B cell (primary cell): ENCODE results near the gene FBLN2. TPM values are rescaled to one million over a fixed set of nuclear protein-coding genes. Genes with fewer than 3 reads are reported as not detected.

Experiments
- ATAC-seq: fragments of 200-7000 bp; cut with Tn5 transposase; one replicate; pipeline ENCODE4 v1.10.0; 2021; ENCODE audit warnings: low read depth, mild to moderate bottlenecking, moderate number of reproducible peaks, moderate library complexity
- CTCF ChIA-PET: fragments of 350-600 bp; sonication (Branson Sonifier 250); formaldehyde crosslinking; loops from one replicate; lab custom pipeline; 2021; ENCODE audit warnings: antibody characterized with exemption, inconsistent platforms; lab: Charles Lee
- POLR2A ChIA-PET: fragments of 350-600 bp; sonication (Branson Sonifier 250); formaldehyde crosslinking; loops from one replicate; lab custom pipeline; 2021; ENCODE audit warnings: antibody characterized with exemption; lab: Charles Lee
- DNase-seq: peaks from one replicate; pipeline ENCODE4 v3.0.0; 2013
- H2AFZ ChIP-seq: 2 replicates; pipeline ENCODE4 v1.6.1; 2012; ENCODE audit warnings: mild to moderate bottlenecking, low read depth, low read length; ENCODE audit not compliant: insufficient read depth, poor library complexity, severe bottlenecking
- H3K27ac ChIP-seq, 2 donors: 1 replicate in 1 of 2; 2 replicates in 1 of 2; pipeline ENCODE4 v1.5.1; 2012 to 2013; ENCODE audit warnings: low read length in 2 of 2, mild to moderate bottlenecking in 2 of 2, moderate library complexity in 1 of 2
- H3K27me3 ChIP-seq, 4 experiments: fragments of 200-600 bp in 1 of 4; sonication (generic) in 1 of 4; replicated peaks in 1 of 4; 1 replicate in 2 of 4; 2 replicates in 2 of 4; pipeline versions ENCODE4 v1.6.1 to v1.7.0; 2013 to 2016; ENCODE audit warnings: low read length in 3 of 4, mild to moderate bottlenecking in 2 of 4, mixed read lengths in 1 of 4, moderate library complexity in 1 of 4; ENCODE audit not compliant: insufficient read depth in 4 of 4, control insufficient read depth in 3 of 4; ENCODE audit errors: control extremely low read depth in 1 of 4
- H3K36me3 ChIP-seq, 2 experiments: replicated peaks in 1 of 2; 1 replicate in 1 of 2; 2 replicates in 1 of 2; pipeline versions ENCODE4 v1.6.1 to v1.7.1; 2013; ENCODE audit warnings: low read length in 1 of 2; ENCODE audit not compliant: insufficient read depth in 2 of 2, control insufficient read depth in 1 of 2; ENCODE audit errors: control extremely low read depth in 1 of 2, extremely low read depth in 1 of 2
- H3K4me1 ChIP-seq, 2 donors: fragments of 200-600 bp in 1 of 2; sonication (generic) in 1 of 2; 1 replicate in 1 of 2; 2 replicates in 1 of 2; pipeline versions ENCODE4 v1.5.1 to v1.6.1; 2013 to 2017; ENCODE audit warnings: low read length in 2 of 2; ENCODE audit not compliant: control insufficient read depth in 2 of 2, insufficient read depth in 2 of 2
- H3K4me2 ChIP-seq: replicated peaks from 2 replicates; pipeline ENCODE3; 2012; ENCODE audit warnings: mild to moderate bottlenecking, low read depth, low read length; ENCODE audit not compliant: poor library complexity, severe bottlenecking
- H3K4me3 ChIP-seq, 5 experiments: fragments of 200-600 bp in 1 of 5; sonication (generic) in 1 of 5; 1 replicate in 3 of 5; 2 replicates in 2 of 5; pipeline versions ENCODE4 v1.5.1 to v1.7.0; 2011 to 2016; ENCODE audit warnings: low read length in 4 of 5, mild to moderate bottlenecking in 4 of 5, low read depth in 2 of 5, control low read depth in 1 of 5, moderate library complexity in 1 of 5; ENCODE audit not compliant: insufficient read depth in 1 of 5; ENCODE audit errors: control extremely low read depth in 1 of 5, extremely low read depth in 1 of 5
- H3K79me2 ChIP-seq: fragments of 200-600 bp; sonication (generic); one replicate; pipeline ENCODE4 v1.6.0; 2016; ENCODE audit warnings: low read length; ENCODE audit not compliant: control insufficient read depth, insufficient read depth
- H3K9ac ChIP-seq: fragments of 200-600 bp; sonication (generic); 2 replicates; pipeline ENCODE4 v1.6.1; 2017; ENCODE audit warnings: mild to moderate bottlenecking, low read length, moderate library complexity
- H3K9me3 ChIP-seq, 3 donors: one replicate each; pipeline versions ENCODE4 v1.6.1 to v1.7.1; 2013; ENCODE audit warnings: low read length in 2 of 3; ENCODE audit not compliant: control insufficient read depth in 2 of 3, insufficient read depth in 1 of 3; ENCODE audit errors: control extremely low read depth in 1 of 3
- H4K20me1 ChIP-seq: 2 replicates; pipeline ENCODE4 v1.6.0; 2012; ENCODE audit warnings: mild to moderate bottlenecking, low read length; ENCODE audit not compliant: insufficient read depth, control insufficient read depth, poor library complexity, severe bottlenecking
- H3K27ac Mint-ChIP-seq: one replicate; pipeline ENCODE4 v1.8.0; 2021; ENCODE audit warnings: mixed read lengths
- H3K27me3 Mint-ChIP-seq: one replicate; pipeline ENCODE4 v1.8.0; 2021; ENCODE audit warnings: mixed read lengths
- H3K4me1 Mint-ChIP-seq: one replicate; pipeline ENCODE4 v1.8.0; 2021; ENCODE audit warnings: mixed read lengths
- H3K4me3 Mint-ChIP-seq: one replicate; pipeline ENCODE4 v1.8.0; 2021; ENCODE audit warnings: mixed read lengths
- H3K9me3 Mint-ChIP-seq: one replicate; pipeline ENCODE4 v1.8.0; 2022; ENCODE audit warnings: mixed read lengths; ENCODE audit not compliant: insufficient read depth
- CTCF ChIP-seq: fragments of 200-600 bp; IDR thresholded peaks from one replicate; pipeline ENCODE4 v1.8.0; 2022; ENCODE audit warnings: antibody characterized with exemption, mild to moderate bottlenecking
- EZH2 ChIP-seq: IDR thresholded peaks from 2 replicates; pipeline ENCODE4 v1.6.1; 2012; ENCODE audit warnings: borderline replicate concordance, low read depth, mild to moderate bottlenecking, moderate library complexity, low read length; ENCODE audit not compliant: insufficient read depth, poor library complexity, severe bottlenecking
- WGBS: methylation state at CpG from one replicate; pipeline ENCODE4 v1.1.5; 2013; ENCODE audit warnings: missing lambda C conversion rate; ENCODE audit not compliant: insufficient coverage; 5-methylcytosine and 5-hydroxymethylcytosine counted together
- intact Hi-C: fragments of 100-400 bp; cut with micrococcal nuclease; formaldehyde crosslinking; loops from one replicate; pipeline ENCODE4 v1.10.0; 2022
- polyA plus RNA-seq: library from polyadenylated mRNA; depleted of rRNA; stranded (reverse); fragments of >200 nt; gene quantifications from 2 replicates; pipeline ENCODE4 v1.2.3, GENCODE V29; 2012
- total RNA-seq, 2 donors: library from RNA; stranded (reverse); fragments of 120-200 nt in 1 of 2; gene quantifications; 1 replicate in 1 of 2; 2 replicates in 1 of 2; pipeline versions ENCODE4 v1.2.3 to v1.2.4, GENCODE V29; 2013 to 2022

Gene FBLN2
- total and polyA plus RNA-seq, 2 donors (not counting 1 experiment from before 2014, with no cell fraction given) = 3.6 to 8.2 TPM

GRCh38 chr3:13598926-13599886 lies 50.3 kb downstream of the FBLN2 start:
- Histone ChIP-seq H2AFZ (no peak overlapping the region), H3K9ac (no peak overlapping the region), H3K4me3 (no peak overlapping the region), H3K9me3 (no peaks in the 10 kb centered on the region), H3K4me1 (no peaks in the 10 kb centered on the region), H4K20me1 (no peaks in the 10 kb centered on the region), H3K27me3 (no peaks in the 10 kb centered on the region), H3K36me3 (no peaks in the 10 kb centered on the region), H3K79me2 (no peaks in the 10 kb centered on the region), H3K4me2 (no peak overlapping the region), H3K27ac (no peak overlapping the region)
- Mint-ChIP-seq H3K27me3 (peaks cover 10% of the 10 kb centered on the region), H3K9me3 (no peaks in the 10 kb centered on the region), H3K4me3 (no peak overlapping the region), H3K4me1 (no peaks in the 10 kb centered on the region), H3K27ac (no peak overlapping the region)
- ChIA-PET CTCF (no interaction called here), POLR2A (interaction anchor here (0.6 kb wide), 1 partner anchor 128 kb away, joined by 3 read pairs; no protein-coding TSS in a partner anchor)
- TF ChIP-seq CTCF = no peak
- TF ChIP-seq EZH2 = no peak
- intact Hi-C loops = no loop called here
- WGBS = 84% methylated on average over 10 of the region's 10 CpGs
- no peak for ATAC-seq
- no peak for DNase-seq

GRCh38 chr3:13599887-13600450 lies 51.0 kb downstream of the FBLN2 start:
- H3K4me3 Mint-ChIP-seq = no peak overlapping the region
- DNase-seq (no peak), ATAC-seq (no peak)
- Histone ChIP-seq H4K20me1 (no peaks in the 10 kb centered on the region), H3K4me2 (no peak overlapping the region), H3K9me3 (no peaks in the 10 kb centered on the region), H3K9ac (no peak overlapping the region), H3K4me1 (no peaks in the 10 kb centered on the region), H3K27me3 (no peaks in the 10 kb centered on the region), H3K4me3 (no peak overlapping the region), H3K27ac (no peak overlapping the region), H2AFZ (no peak overlapping the region), H3K79me2 (no peaks in the 10 kb centered on the region), H3K36me3 (no peaks in the 10 kb centered on the region)
- CTCF ChIA-PET = no interaction called here
- H3K27me3 Mint-ChIP-seq = peaks cover 10% of the 10 kb centered on the region
- H3K4me1 Mint-ChIP-seq = no peaks in the 10 kb centered on the region
- TF ChIP-seq CTCF = no peak
- TF ChIP-seq EZH2 = no peak
- intact Hi-C loops = no loop called here
- no peaks in the 10 kb centered on the region for H3K9me3 Mint-ChIP-seq
- no peak overlapping the region for H3K27ac Mint-ChIP-seq
- 83% methylated on average over 10 of the region's 11 CpGs for WGBS
- POLR2A ChIA-PET = no interaction called here
